Tibial nerve (tissue), 4 donors: ENCODE measurements around the gene LMO7. TPM values are rescaled to one million over a fixed set of nuclear protein-coding genes. Genes with fewer than 3 reads are reported as not detected.

ENCODE experiments used
- DNase-seq, 2 donors: peaks; one replicate each; pipeline ENCODE4 v3.0.0-alpha.2; 2019; ENCODE audit warnings: low spot score in 2 of 2
- H3K27ac ChIP-seq, 4 donors: fragments of 200-600 bp; sonication (generic) in 3 of 4; one replicate each; pipeline ENCODE4 v1.5.1; 2017 to 2019; ENCODE audit warnings: mild to moderate bottlenecking in 1 of 4
- H3K27me3 ChIP-seq, 2 donors: fragments of 200-600 bp; sonication (generic) in 1 of 2; one replicate each; pipeline versions ENCODE4 v1.5.1 to v1.6.0; 2017 to 2019
- H3K36me3 ChIP-seq, 3 donors: fragments of 200-600 bp; sonication (generic); one replicate each; pipeline ENCODE4 v1.5.1; 2018 to 2019
- H3K4me1 ChIP-seq, 4 donors: fragments of 200-600 bp; sonication (generic) in 3 of 4; one replicate each; pipeline ENCODE4 v1.5.1; 2017 to 2019
- H3K4me3 ChIP-seq, 4 donors: fragments of 200-600 bp; sonication (generic) in 3 of 4; one replicate each; pipeline ENCODE4 v1.5.1; 2017 to 2019; ENCODE audit warnings: mild to moderate bottlenecking in 1 of 4, moderate library complexity in 1 of 4
- H3K9me3 ChIP-seq, 4 donors: fragments of 200-600 bp; sonication (generic) in 3 of 4; one replicate each; pipeline ENCODE4 v1.5.1; 2017 to 2019
- EP300 ChIP-seq, 2 donors: sonication (generic); formaldehyde crosslinking; IDR thresholded peaks; one replicate each; pipeline ENCODE4 v1.6.1; 2017; ENCODE audit warnings: antibody characterized with exemption in 2 of 2, mild to moderate bottlenecking in 1 of 2
- POLR2A ChIP-seq, 2 donors: fragments of 450-650 bp; IDR thresholded peaks; one replicate each; pipeline ENCODE4 v1.6.1; 2017; ENCODE audit warnings: antibody characterized with exemption in 2 of 2, mild to moderate bottlenecking in 2 of 2, moderate library complexity in 2 of 2
- WGBS, 2 donors: methylation state at CpG; one replicate each; pipeline ENCODE4 v1.1.5; 2018; 5-methylcytosine and 5-hydroxymethylcytosine counted together
- total RNA-seq, 4 donors: library from RNA; depleted of rRNA; stranded (reverse); fragments of >200 nt; gene quantifications; one replicate each; pipeline ENCODE4 v1.1.0, GENCODE V29; 2016
- TF ChIP-seq, protein P1 (sequence below), 5 experiments: fragments of 200-600 bp in 3 of 5; fragments of 450-650 bp in 2 of 5; sonication (generic) in 3 of 5; IDR thresholded peaks; one replicate each; pipeline ENCODE4 v1.5.1; 2016 to 2019; ENCODE audit warnings: antibody characterized with exemption in 5 of 5, mild to moderate bottlenecking in 3 of 5, moderate library complexity in 2 of 5

LMO7 gene
- total RNA-seq, 4 donors from 2014 or later, result 149 to 311 (median 236) TPM

DNA sequence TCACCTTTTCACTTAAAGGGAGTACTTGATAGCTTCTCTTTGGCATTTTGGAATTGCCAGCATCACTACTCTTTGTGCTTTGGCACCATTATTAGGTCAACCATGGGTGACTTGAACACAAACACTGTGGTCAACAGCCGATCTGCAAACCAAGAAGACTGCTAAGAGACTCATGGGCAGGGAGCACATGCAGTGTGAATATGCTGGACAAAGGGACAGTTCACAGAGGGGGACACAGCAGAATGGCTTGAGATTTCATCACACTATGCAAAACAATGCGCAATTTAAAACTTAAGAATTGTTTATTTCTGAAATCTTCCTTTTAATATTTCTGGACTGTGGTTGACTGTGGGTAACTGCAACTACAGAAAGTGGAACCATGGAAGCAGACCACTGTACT lies 64.4 kb downstream of the LMO7 start:
- Histone ChIP-seq H3K9me3 (no peaks in the 10 kb centered on the region), H3K4me3 (no peak overlapping the region), H3K27ac (peak overlapping the region in 1 of 4 donors; percentile 20), H3K36me3 (no peaks in the 10 kb centered on the region), H3K4me1 (peaks cover 0 to 26% (median 0%) of the 10 kb centered on the region in 4 donors), H3K27me3 (no peaks in the 10 kb centered on the region)
- WGBS, 2 donors, result 56 to 58% methylated on average over 2 of the region's 2 CpGs
- DNase-seq, result no peak
- TF ChIP-seq EP300 (IDR thresholded peaks at IDR 0.05), result peak in 1 of 2 donors; percentile 13
- TF ChIP-seq, protein P1, sequence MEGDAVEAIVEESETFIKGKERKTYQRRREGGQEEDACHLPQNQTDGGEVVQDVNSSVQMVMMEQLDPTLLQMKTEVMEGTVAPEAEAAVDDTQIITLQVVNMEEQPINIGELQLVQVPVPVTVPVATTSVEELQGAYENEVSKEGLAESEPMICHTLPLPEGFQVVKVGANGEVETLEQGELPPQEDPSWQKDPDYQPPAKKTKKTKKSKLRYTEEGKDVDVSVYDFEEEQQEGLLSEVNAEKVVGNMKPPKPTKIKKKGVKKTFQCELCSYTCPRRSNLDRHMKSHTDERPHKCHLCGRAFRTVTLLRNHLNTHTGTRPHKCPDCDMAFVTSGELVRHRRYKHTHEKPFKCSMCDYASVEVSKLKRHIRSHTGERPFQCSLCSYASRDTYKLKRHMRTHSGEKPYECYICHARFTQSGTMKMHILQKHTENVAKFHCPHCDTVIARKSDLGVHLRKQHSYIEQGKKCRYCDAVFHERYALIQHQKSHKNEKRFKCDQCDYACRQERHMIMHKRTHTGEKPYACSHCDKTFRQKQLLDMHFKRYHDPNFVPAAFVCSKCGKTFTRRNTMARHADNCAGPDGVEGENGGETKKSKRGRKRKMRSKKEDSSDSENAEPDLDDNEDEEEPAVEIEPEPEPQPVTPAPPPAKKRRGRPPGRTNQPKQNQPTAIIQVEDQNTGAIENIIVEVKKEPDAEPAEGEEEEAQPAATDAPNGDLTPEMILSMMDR (IDR thresholded peaks at IDR 0.05), result no peak

GRCh38 chr13:75702476-75702875 lies 66.3 kb downstream of the LMO7 start:
- H3K36me3 ChIP-seq, result no peaks in the 10 kb centered on the region
- H3K27me3 ChIP-seq, result no peaks in the 10 kb centered on the region
- no peak overlapping the region for H3K27ac ChIP-seq
- H3K4me1 ChIP-seq, result peaks cover 0 to 21% (median 0%) of the 10 kb centered on the region in 4 donors
- no peak for TF ChIP-seq POLR2A (IDR thresholded peaks at IDR 0.05)
- TF ChIP-seq, protein P1 (IDR thresholded peaks at IDR 0.05), result no peak
- no peak for TF ChIP-seq EP300 (IDR thresholded peaks at IDR 0.05)
- no peak overlapping the region for H3K4me3 ChIP-seq
- no peak for DNase-seq
- H3K9me3 ChIP-seq, result no peaks in the 10 kb centered on the region

- no peaks in the 10 kb centered on the region for H3K9me3 ChIP-seq
- H3K36me3 ChIP-seq, result no peaks in the 10 kb centered on the region
- DNase-seq, result no peak
- no peaks in the 10 kb centered on the region for H3K27me3 ChIP-seq
- 96 to 97% methylated on average over 2 of the region's 2 CpGs for WGBS, 2 donors
- H3K4me1 ChIP-seq, result peaks cover 0 to 21% (median 0%) of the 10 kb centered on the region in 4 donors
- TF ChIP-seq POLR2A (IDR thresholded peaks at IDR 0.05), result no peak
- TF ChIP-seq, protein P1 (IDR thresholded peaks at IDR 0.05), result no peak
- TF ChIP-seq EP300 (IDR thresholded peaks at IDR 0.05), result no peak
- no peak overlapping the region for H3K4me3 ChIP-seq
- no peak overlapping the region for H3K27ac ChIP-seq
These were observed 67.6 kb downstream of the LMO7 start for GRCh38 chr13:75703769-75704168.

GRCh38 chr13:75704194-75704926 lies 68.2 kb downstream of the LMO7 start:
- no peak overlapping the region for H3K4me3 ChIP-seq
- 72 to 76% methylated on average over 7 of the region's 7 CpGs for WGBS, 2 donors
- no peak for TF ChIP-seq EP300 (IDR thresholded peaks at IDR 0.05)
- no peak for TF ChIP-seq POLR2A (IDR thresholded peaks at IDR 0.05)
- TF ChIP-seq, protein P1 (IDR thresholded peaks at IDR 0.05), result no peak
- no peaks in the 10 kb centered on the region for H3K9me3 ChIP-seq
- H3K27ac ChIP-seq, result peak overlapping the region in 2 of 4 donors; percentile 21 to 40
- no peak for DNase-seq
- no peaks in the 10 kb centered on the region for H3K36me3 ChIP-seq
- peaks cover 0 to 21% (median 0%) of the 10 kb centered on the region in 4 donors for H3K4me1 ChIP-seq
- no peaks in the 10 kb centered on the region for H3K27me3 ChIP-seq

DNA sequence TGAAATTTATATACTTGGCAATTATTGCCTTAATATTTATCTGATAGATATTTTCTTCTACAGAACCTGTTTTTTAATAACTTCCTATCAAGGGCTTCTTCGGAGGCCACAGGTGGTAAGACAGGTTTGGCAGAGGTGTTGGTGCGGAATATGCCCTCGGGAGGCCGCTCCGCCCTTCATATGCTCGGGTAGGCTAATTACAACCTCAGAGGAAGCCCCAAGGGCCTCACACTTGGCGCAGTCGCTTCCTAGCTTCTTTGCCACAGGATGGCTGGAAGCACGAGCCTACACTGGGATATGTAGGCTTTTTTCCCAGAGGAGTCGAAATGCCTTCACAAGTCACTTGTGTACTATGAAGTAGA lies 68.8 kb downstream of the LMO7 start:
- Histone ChIP-seq H3K9me3 (no peaks in the 10 kb centered on the region), H3K36me3 (no peaks in the 10 kb centered on the region), H3K4me3 (no peak overlapping the region), H3K27ac (peak overlapping the region in 2 of 4 donors; percentile 21 to 40), H3K27me3 (no peaks in the 10 kb centered on the region), H3K4me1 (peaks cover 0 to 21% (median 0%) of the 10 kb centered on the region in 4 donors)
- TF ChIP-seq, protein P1 (IDR thresholded peaks at IDR 0.05), result no peak
- TF ChIP-seq POLR2A (IDR thresholded peaks at IDR 0.05), result no peak
- no peak for TF ChIP-seq EP300 (IDR thresholded peaks at IDR 0.05)
- 72 to 85% methylated on average over 10 of the region's 10 CpGs for WGBS, 2 donors
- DNase-seq, result no peak
